ENCODE measurements around the gene KIF13A. TPM values are rescaled to one million over a fixed set of nuclear protein-coding genes. Genes with fewer than 3 reads are reported as not detected.

The KIF13A gene
- total and polyA plus RNA-seq, 2 experiments from 2014 or later: 8.4 to 28.2 TPM

GRCh38 chr6:17816921-17817611, 170.4 kb downstream of the KIF13A start (continued):
- TF ChIP-seq ZNF462 (CRISPR knock-in tag; IDR thresholded peaks at IDR 0.05): no peak
- TF ChIP-seq ZNF114 (CRISPR knock-in tag; IDR thresholded peaks at IDR 0.05): no peak

- no peaks in the 10 kb centered on the region for H3K4me1 Mint-ChIP-seq
- H3K4me2 ChIP-seq: no peak overlapping the region
- no peak for DNase-seq (ENCODE audit: low spot score)
- no peaks in the 10 kb centered on the region for H3K79me2 ChIP-seq (replicated peaks; ENCODE audit: insufficient read depth)
- no peak overlapping the region for H3K27ac Mint-ChIP-seq
- H4K20me1 ChIP-seq (replicated peaks; ENCODE audit: insufficient read depth): no peaks in the 10 kb centered on the region
- H3K4me3 Mint-ChIP-seq: no peak overlapping the region
- no peak overlapping the region for H3K4me3 ChIP-seq
- H3K27ac ChIP-seq (ENCODE audit: low read depth): no peak overlapping the region
- no peaks in the 10 kb centered on the region for H3K9me2 ChIP-seq (ENCODE audit: insufficient read depth)
- H3K9me3 Mint-ChIP-seq: peaks cover 6% of the 10 kb centered on the region; the same call in 1 of the 3 replicates
- H2AFZ ChIP-seq: no peak overlapping the region
- ATAC-seq: no peak
- H3F3A ChIP-seq (replicated peaks; ENCODE audit: low read depth): no peaks in the 10 kb centered on the region
- H3K36me3 ChIP-seq (ENCODE audit: insufficient read depth): peaks cover 5% of the 10 kb centered on the region; the same call in 1 of the 2 replicates
- H3K36me3 Mint-ChIP-seq (ENCODE audit: low read depth): peaks cover 38% of the 10 kb centered on the region
- H3K27me3 Mint-ChIP-seq (ENCODE audit: insufficient read depth, low read depth, poor library complexity): peaks cover 5% of the 10 kb centered on the region
- no peaks in the 10 kb centered on the region for H3K4me1 ChIP-seq (ENCODE audit: insufficient read depth)
- no peaks in the 10 kb centered on the region for H3K27me3 ChIP-seq (ENCODE audit: insufficient read depth)
- TF ChIP-seq EZH2phosphoT487 (IDR thresholded peaks at IDR 0.05; ENCODE audit: unreplicated experiment) (no peak), EZH2 (IDR thresholded peaks at IDR 0.05; ENCODE audit: low read depth, unreplicated experiment) (no peak), STAT1 (IDR thresholded peaks at IDR 0.05; ENCODE audit: unreplicated experiment) (no peak), ZNF331 (CRISPR knock-in tag; IDR thresholded peaks at IDR 0.05; ENCODE audit: low read depth) (no peak), CREB1 (CRISPR knock-in tag; IDR thresholded peaks at IDR 0.05; ENCODE audit: low read depth) (no peak), ZNF462 (CRISPR knock-in tag; IDR thresholded peaks at IDR 0.05) (no peak)
Measured at GRCh38 chr6:17813542-17813941, 173.9 kb downstream of the KIF13A start.

All from GM23338 (cell line).